Stimulated activated CD8-positive, alpha-beta memory T cell treated with anti-CD3 and anti-CD28 coated beads, Interleukin-2, amount 100 ng/mL, for 48 hours (primary cell): ENCODE measurements around the gene SPATS2.
"Not testable (repeated sequence)": the region's sequence is repeated elsewhere in the genome, so short reads cannot be mapped to it uniquely, and the experiment has no call there.

Experiments
- DNase-seq, 2 donors: peaks; one replicate each; pipeline ENCODE4 v3.0.0-alpha.2; 2020; ENCODE audit warnings: low read depth in 2 of 2

SPATS2 gene

GRCh38 chr12:49404956-49405355, 37.7 kb downstream of the SPATS2 start:
- no peak for DNase-seq

- no peak for DNase-seq
These were observed 43.6 kb downstream of the SPATS2 start for GRCh38 chr12:49410818-49411217.

DNA sequence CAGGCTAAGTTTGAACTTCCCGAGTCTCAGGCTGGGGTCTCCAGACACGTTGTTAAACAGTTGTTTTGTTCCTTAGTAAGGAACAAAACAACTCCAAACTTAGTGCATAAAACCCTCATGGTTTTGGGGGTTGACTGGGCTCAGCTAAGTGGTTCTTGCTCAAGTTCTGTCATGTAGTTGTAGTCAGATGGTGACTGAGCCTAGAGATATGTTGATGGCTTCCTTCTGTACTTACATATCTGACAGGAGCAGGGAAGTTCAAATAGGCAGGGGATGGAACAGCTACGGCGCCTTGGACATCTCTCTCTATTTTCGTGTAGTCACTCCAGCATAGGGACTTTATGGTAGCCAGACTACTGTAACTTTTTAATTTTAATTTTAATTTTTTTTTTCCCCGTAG, 45.7 kb downstream of the SPATS2 start:
- DNase-seq: no peak

- DNase-seq: no peak
These were observed 46.5 kb downstream of the SPATS2 start for GRCh38 chr12:49413796-49414195.

DNA sequence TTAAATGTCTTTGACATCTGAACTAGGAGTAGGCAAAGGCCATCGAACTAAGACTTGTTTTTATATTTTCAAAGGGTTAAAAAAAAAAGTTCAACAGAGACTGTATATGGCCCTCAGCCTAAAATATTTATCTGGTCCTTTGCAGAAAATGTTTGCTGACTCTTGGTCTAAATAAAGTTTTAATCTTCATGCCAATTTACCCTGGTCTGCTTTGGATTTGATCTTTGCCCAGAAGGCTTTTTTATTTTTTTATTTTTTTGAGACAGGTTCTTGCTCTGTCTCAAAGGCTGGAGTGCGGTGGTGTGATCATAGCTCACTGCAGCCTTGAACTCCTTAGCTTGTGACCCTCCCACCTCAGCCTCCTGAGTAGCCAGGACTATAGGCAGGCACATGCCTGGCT, 47.1 kb downstream of the SPATS2 start:
- DNase-seq: no peak

DNA sequence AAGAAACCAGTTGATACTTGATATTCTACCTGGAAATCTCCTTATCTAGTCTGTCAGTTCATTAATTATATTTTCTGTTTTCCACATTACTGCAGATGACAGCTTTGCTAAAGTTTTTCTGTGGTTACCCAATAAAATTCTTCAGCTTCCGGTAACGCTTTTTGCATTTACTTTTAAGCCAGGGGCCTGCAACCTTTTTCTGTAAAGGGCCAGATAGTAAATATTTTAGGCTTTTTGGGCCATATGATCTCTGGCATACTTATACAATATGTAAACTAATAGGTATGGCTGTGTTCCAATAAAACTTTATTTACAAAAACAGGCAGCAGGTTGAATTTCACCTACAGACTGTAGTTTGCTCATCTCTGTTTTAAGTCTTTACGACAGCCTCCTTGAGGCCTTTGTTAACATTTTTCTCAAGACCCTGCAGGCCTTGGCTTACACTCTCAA, 48.3 kb downstream of the SPATS2 start:
- no peak for DNase-seq

- DNase-seq: no peak
These were observed 49.6 kb downstream of the SPATS2 start for GRCh38 chr12:49416892-49417291.

GRCh38 chr12:49417558-49417957, 50.3 kb downstream of the SPATS2 start:
- DNase-seq: no peak

DNA sequence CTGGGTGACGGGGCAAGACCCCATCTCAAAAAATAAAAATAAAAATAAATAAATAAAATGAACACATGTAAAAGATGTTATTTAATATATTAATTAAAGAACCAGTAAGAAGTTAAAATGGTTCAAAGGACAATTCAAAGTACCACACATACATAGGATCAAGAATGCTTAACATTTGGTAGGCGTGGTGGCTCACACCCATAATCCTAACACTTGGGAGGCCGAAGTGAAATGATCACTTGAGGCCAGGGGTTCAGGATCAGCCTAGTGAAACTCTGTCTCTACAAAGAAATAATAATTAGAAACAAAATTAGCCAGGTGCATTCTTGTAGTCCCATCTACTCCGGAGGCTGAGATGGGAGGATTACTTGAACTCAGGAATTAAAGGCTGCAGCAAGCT, 53.3 kb downstream of the SPATS2 start:
- DNase-seq: no peak

- no peak for DNase-seq
These were observed 54.9 kb downstream of the SPATS2 start for GRCh38 chr12:49422114-49422513.

GRCh38 chr12:49428793-49429192, 61.5 kb downstream of the SPATS2 start:
- DNase-seq: no peak

DNA sequence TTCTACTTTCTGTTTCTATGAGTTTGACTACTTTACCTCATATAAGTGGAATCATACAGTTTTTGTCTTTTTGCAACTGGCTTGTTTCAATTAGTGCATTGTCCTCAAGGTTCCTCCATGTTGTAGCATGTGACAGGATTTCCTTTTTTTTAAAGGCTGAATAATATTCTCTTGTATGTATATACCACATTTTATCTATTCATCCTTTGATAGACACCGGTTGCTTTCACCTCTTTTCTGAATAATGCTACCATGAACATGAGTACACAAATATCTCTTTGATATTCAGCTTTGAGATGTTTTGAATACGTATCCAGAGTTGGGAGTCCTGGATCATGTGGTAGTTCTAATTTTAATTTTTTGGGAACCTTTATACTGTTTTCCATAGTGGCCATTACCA, 65.4 kb downstream of the SPATS2 start:
- no peak for DNase-seq

DNA sequence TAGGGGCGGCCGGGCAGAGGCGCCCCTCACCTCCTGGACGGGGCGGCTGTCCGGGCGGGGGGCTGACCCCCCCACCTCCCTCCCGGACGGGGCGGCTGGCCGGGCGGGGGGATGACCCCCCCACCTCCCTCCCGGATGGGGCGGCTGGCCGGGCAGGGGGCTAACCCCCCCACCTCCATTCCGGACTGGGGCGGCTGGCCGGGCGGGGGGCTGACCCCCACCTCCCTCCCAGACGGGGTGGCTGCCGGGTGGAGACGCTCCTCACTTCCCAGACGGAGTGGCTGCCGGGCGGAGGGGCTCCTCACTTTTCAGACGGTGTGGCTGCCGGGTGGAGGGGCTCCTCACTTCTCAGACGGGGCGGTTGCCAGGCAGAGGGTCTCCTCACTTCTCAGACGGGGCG, 69.5 kb downstream of the SPATS2 start:
- DNase-seq: not testable (repeated sequence)

DNA sequence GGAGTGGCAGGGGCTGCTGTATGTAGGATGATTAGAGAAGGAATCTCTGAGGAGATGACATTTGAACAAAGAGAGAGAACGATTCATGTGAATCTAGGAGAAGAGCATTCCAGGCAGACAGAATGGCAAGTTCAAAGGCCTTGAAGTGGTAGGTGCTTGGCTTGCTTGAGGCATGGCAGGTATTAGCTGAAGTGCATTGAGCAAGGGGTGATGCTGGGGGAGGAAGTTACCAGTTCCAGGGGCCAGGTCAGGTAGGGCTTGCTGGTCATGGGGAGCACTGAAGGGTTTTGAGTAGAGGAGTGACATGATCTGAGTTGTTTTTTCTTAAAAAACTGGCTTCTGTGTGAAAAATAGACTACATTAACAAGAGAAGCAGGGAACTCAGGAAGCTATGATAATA, 71.8 kb downstream of the SPATS2 start:
- DNase-seq: no peak

DNA sequence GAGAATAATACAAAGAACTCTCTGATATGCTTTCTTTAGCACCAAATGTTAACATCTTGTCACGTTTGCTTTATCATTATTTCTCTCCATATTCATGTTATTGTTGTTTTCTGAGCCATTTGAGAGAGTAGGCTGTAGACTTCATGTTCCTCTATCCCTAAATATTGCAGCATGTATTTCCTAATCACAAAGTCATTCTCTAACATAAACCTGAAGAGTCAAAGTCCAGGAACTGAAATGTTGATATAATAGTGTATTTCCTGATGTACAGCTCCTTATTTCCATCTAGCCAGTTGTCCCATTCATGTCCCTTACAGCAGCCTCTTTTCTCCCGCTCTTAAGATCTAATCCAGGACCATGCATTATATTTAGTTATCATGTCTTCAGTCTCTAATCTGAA, 72.8 kb downstream of the SPATS2 start:
- no peak for DNase-seq

DNA sequence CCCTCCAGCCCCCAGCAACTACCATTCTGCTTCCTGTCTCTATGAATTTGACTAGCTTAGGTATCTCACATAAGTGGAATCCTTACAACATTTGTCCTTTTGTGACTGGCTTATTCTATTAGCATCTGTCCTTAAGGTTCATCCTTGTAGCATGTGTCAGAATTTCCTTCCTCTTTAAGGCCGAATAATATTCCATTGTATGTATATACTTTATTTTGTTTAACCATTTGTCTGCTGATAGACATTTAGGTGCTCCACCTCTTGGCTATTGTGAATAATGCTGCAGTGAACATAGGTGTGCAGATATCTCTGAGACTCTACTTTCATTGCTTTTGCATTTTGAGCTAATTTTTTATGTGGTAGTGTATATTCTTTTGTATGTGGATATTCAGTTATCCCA, 75.7 kb downstream of the SPATS2 start:
- DNase-seq: no peak

- DNase-seq: no peak
These were observed 79.3 kb downstream of the SPATS2 start for GRCh38 chr12:49446571-49446970.

- DNase-seq: no peak
These were observed 81.6 kb downstream of the SPATS2 start for GRCh38 chr12:49448858-49449257.

DNA sequence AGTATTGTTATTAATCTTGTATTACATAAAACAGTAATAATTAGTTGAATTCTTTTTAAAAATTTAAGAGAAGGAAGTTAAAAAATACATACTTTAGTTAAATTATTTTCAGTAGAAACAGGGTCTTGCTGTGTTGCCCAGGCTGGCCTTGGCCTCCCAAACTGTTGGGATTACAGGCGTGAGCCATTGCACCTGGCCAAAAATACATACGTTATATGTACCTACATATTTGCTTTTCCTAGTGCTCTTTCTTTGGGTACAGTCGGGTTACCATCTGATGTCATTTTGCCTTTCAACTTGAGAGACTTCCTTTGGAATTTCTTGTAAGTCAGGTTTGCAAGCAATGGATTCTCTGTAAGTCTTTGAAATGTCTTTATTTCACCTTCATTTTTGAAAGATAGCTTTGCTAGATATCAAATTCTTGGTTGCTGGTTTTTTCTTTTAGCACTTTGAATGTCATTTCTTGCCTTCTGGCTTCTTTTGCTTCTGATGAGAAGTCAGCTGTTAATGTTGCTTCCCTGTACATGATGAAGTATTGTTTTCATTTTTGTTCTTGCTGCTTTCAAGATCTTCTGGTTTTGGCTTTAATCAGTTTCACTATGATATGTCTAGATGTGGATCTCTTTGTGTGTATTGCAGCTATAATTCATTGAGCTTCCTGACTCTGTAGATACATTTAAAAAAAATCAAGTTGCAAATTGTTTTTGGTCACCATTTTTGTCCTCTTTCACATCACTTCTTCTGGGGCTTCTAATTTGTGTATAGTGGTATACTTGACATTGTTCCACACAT, 84.4 kb downstream of the SPATS2 start:
- no peak for DNase-seq

GRCh38 chr12:49455501-49455900, 88.2 kb downstream of the SPATS2 start:
- DNase-seq: no peak

DNA sequence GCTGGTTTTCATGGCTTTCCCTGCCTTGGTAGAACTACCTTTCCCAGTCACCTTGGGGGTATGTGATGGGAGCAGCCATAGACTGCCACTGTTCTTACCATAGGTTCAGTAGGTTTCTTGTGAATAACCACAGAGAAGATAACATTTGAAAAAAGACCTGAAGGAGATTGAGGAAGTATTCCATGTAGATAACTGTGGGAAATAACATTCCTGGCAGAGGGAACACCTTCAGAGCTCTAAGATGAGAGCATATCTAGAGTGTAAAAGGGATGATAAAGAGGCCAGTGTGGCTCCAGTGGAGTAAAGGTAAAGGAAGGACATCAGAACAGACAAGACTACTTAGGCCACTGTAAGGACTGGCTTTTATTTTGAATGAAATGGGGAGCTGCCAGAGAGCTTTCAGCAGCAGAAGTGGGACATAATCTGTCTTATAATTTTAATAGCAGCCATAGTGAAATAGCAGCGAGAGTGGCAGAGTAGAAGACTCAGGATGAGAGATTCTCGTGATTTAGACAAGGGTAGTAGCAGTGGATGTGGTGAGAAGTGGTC, 88.9 kb downstream of the SPATS2 start:
- DNase-seq: no peak

- DNase-seq: no peak
These were observed 91.6 kb downstream of the SPATS2 start for GRCh38 chr12:49458816-49459215.

GRCh38 chr12:49461221-49461620, 94.0 kb downstream of the SPATS2 start:
- DNase-seq: no peak
